HepG2 (cell line): ENCODE data around the gene DOP1B.

Experiments used
- PRDM10 ChIP-seq: sonication (generic); formaldehyde crosslinking; IDR thresholded peaks from 2 replicates; pipeline ENCODE4 v1.4.0; 2020; ENCODE audit warnings: low read depth, missing genetic modification reagents
- TF ChIP-seq, protein P1 (sequence below): sonication (generic); formaldehyde crosslinking; IDR thresholded peaks from 2 replicates; pipeline ENCODE4 v1.5.0; 2020; ENCODE audit warnings: mild to moderate bottlenecking, missing genetic modification reagents, moderate library complexity

DNA sequence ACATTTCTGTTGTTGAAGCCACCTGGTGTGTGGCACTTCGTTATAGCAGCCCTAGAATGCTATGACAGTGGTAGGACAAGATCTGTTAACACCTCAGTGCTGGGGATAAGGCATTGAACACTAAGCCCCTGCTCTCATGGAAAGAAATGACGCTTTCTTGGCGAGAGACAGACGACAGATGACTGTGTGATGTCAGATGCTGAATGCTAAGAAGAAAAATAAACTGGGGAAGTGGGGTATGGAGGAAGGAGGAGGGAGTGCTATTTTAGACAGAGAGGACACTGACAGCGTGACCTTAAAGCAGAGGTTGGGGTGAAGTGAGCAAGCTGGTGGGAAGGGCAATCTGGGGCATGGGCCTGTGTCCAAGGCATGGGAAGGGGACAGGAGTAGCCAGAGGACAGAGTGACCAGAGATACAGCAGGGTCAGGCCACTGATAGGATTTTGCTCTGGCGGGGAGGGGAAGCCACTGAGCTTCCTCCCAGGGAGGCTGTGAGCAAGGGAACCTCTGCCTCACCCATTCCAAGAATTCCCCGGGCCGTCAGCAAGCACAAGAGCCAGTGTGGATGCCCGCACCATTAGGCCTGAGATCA is 15.2 kb downstream of the DOP1B start:
- TF ChIP-seq PRDM10 (CRISPR knock-in tag): no peak
- TF ChIP-seq, protein P1, sequence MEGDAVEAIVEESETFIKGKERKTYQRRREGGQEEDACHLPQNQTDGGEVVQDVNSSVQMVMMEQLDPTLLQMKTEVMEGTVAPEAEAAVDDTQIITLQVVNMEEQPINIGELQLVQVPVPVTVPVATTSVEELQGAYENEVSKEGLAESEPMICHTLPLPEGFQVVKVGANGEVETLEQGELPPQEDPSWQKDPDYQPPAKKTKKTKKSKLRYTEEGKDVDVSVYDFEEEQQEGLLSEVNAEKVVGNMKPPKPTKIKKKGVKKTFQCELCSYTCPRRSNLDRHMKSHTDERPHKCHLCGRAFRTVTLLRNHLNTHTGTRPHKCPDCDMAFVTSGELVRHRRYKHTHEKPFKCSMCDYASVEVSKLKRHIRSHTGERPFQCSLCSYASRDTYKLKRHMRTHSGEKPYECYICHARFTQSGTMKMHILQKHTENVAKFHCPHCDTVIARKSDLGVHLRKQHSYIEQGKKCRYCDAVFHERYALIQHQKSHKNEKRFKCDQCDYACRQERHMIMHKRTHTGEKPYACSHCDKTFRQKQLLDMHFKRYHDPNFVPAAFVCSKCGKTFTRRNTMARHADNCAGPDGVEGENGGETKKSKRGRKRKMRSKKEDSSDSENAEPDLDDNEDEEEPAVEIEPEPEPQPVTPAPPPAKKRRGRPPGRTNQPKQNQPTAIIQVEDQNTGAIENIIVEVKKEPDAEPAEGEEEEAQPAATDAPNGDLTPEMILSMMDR (CRISPR knock-in tag): no peak
